ENCODE data around the gene NARF.
"Not testable (repeated sequence)": the region's sequence is repeated elsewhere in the genome, so short reads cannot be mapped to it uniquely, and the experiment has no call there.

The NARF gene

GRCh38 chr17:82412081-82412480, 46.5 kb upstream of the NARF start:
- not testable (repeated sequence) for H3K9me3 ChIP-seq (ENCODE audit: insufficient read depth, low read depth, low read length); H3K9ac ChIP-seq (ENCODE audit: low read length); H4K12ac ChIP-seq (ENCODE audit: low read depth, low read length); H3K79me2 ChIP-seq (ENCODE audit: control insufficient read depth, insufficient read depth, low read length, poor library complexity); H4K8ac ChIP-seq (ENCODE audit: low read depth, low read length); H3K27ac ChIP-seq (ENCODE audit: low read depth, low read length); H3K18ac ChIP-seq (ENCODE audit: low read length); H3K4me1 ChIP-seq (ENCODE audit: control insufficient read depth in 1 of 2, insufficient read depth in 2 of 2, low read length in 2 of 2); H2BK12ac ChIP-seq (ENCODE audit: low read length); H2AFZ ChIP-seq (ENCODE audit: insufficient read depth, low read length, poor library complexity); H3K36me3 ChIP-seq (ENCODE audit: control insufficient read depth in 1 of 2, insufficient read depth in 2 of 2, low read length in 2 of 2); H3K27me3 ChIP-seq (ENCODE audit: insufficient read depth, low read length); DNase-seq; H3K4me3 ChIP-seq (ENCODE audit: low read depth, low read length); H2BK5ac ChIP-seq (ENCODE audit: low read depth, low read length, poor library complexity); H3K23ac ChIP-seq (ENCODE audit: low read length); H3K4me2 ChIP-seq (ENCODE audit: low read length); H4K91ac ChIP-seq (ENCODE audit: low read depth, low read length); H3K14ac ChIP-seq (ENCODE audit: low read length); H2AK5ac ChIP-seq (ENCODE audit: low read length); H2BK120ac ChIP-seq (ENCODE audit: insufficient read depth, low read length, poor library complexity); H3K4ac ChIP-seq (ENCODE audit: low read depth, low read length); H3K79me1 ChIP-seq (ENCODE audit: low read length)
- WGBS (ENCODE audit: extremely low coverage, insufficient coverage, insufficient read length) = no CpG with 5 or more reads among the region's 16 CpGs

GRCh38 chr17:82412535-82413520, 45.7 kb upstream of the NARF start:
- no peak overlapping the region for H3K9ac ChIP-seq (ENCODE audit: low read length)
- H3K27ac ChIP-seq (ENCODE audit: low read depth, low read length) = no peak overlapping the region
- no peak overlapping the region for H4K12ac ChIP-seq (ENCODE audit: low read depth, low read length)
- H2BK120ac ChIP-seq (ENCODE audit: insufficient read depth, low read length, poor library complexity) = no peak overlapping the region
- H2AK5ac ChIP-seq (ENCODE audit: low read length) = no peak overlapping the region
- no peak overlapping the region for H3K23ac ChIP-seq (ENCODE audit: low read length)
- no peak overlapping the region for H2BK12ac ChIP-seq (ENCODE audit: low read length)
- H3K36me3 ChIP-seq (ENCODE audit: control insufficient read depth in 1 of 2, insufficient read depth in 2 of 2, low read length in 2 of 2) = no peaks in the 10 kb centered on the region
- no peaks in the 10 kb centered on the region for H3K79me1 ChIP-seq (ENCODE audit: low read length)
- no peak overlapping the region for H3K14ac ChIP-seq (ENCODE audit: low read length)
- H4K91ac ChIP-seq (ENCODE audit: low read depth, low read length) = no peak overlapping the region
- H3K79me2 ChIP-seq (ENCODE audit: control insufficient read depth, insufficient read depth, low read length, poor library complexity) = no peaks in the 10 kb centered on the region
- H3K18ac ChIP-seq (ENCODE audit: low read length) = no peak overlapping the region
- no peaks in the 10 kb centered on the region for H3K27me3 ChIP-seq (ENCODE audit: insufficient read depth, low read length)
- H3K9me3 ChIP-seq (ENCODE audit: insufficient read depth, low read depth, low read length) = peaks cover 2% of the 10 kb centered on the region
- H3K4me3 ChIP-seq (ENCODE audit: low read depth, low read length) = no peak overlapping the region
- no peak overlapping the region for H3K4me2 ChIP-seq (ENCODE audit: low read length)
- H4K8ac ChIP-seq (ENCODE audit: low read depth, low read length) = no peak overlapping the region
- H3K4ac ChIP-seq (ENCODE audit: low read depth, low read length) = no peak overlapping the region
- peaks cover 1 to 2% of the 10 kb centered on the region in 2 experiments for H3K4me1 ChIP-seq (ENCODE audit: control insufficient read depth in 1 of 2, insufficient read depth in 2 of 2, low read length in 2 of 2)
- no CpG with 5 or more reads among the region's 29 CpGs for WGBS (ENCODE audit: extremely low coverage, insufficient coverage, insufficient read length)
- no peak overlapping the region for H2BK5ac ChIP-seq (ENCODE audit: low read depth, low read length, poor library complexity)
- no peak for DNase-seq
- H2AFZ ChIP-seq (ENCODE audit: insufficient read depth, low read length, poor library complexity) = no peak overlapping the region

- Histone ChIP-seq H2BK120ac (ENCODE audit: insufficient read depth, low read length, poor library complexity) (no peak overlapping the region), H2AK5ac (ENCODE audit: low read length) (no peak overlapping the region), H4K91ac (ENCODE audit: low read depth, low read length) (no peak overlapping the region), H3K23ac (ENCODE audit: low read length) (no peak overlapping the region), H3K9me3 (ENCODE audit: insufficient read depth, low read depth, low read length) (peaks cover 2% of the 10 kb centered on the region), H3K79me1 (ENCODE audit: low read length) (peaks cover 6% of the 10 kb centered on the region), H3K9ac (ENCODE audit: low read length) (no peak overlapping the region), H4K12ac (ENCODE audit: low read depth, low read length) (no peak overlapping the region), H3K27ac (ENCODE audit: low read depth, low read length) (no peak overlapping the region), H4K8ac (ENCODE audit: low read depth, low read length) (no peak overlapping the region), H2BK12ac (ENCODE audit: low read length) (no peak overlapping the region), H3K4ac (ENCODE audit: low read depth, low read length) (no peak overlapping the region), H3K36me3 (ENCODE audit: control insufficient read depth in 1 of 2, insufficient read depth in 2 of 2, low read length in 2 of 2) (no peaks in the 10 kb centered on the region), H2AFZ (ENCODE audit: insufficient read depth, low read length, poor library complexity) (no peak overlapping the region), H3K18ac (ENCODE audit: low read length) (no peak overlapping the region), H3K27me3 (ENCODE audit: insufficient read depth, low read length) (no peaks in the 10 kb centered on the region), H3K79me2 (ENCODE audit: control insufficient read depth, insufficient read depth, low read length, poor library complexity) (peaks cover 3% of the 10 kb centered on the region), H3K4me3 (ENCODE audit: low read depth, low read length) (no peak overlapping the region), H2BK5ac (ENCODE audit: low read depth, low read length, poor library complexity) (no peak overlapping the region), H3K4me2 (ENCODE audit: low read length) (peak overlapping the region; percentile 23), H3K4me1 (ENCODE audit: control insufficient read depth in 1 of 2, insufficient read depth in 2 of 2, low read length in 2 of 2) (peaks cover 3 to 4% of the 10 kb centered on the region in 2 experiments), H3K14ac (ENCODE audit: low read length) (no peak overlapping the region)
- DNase-seq = peak; percentile 75 to 87
- WGBS (ENCODE audit: extremely low coverage, insufficient coverage, insufficient read length) = no CpG with 5 or more reads among the region's 38 CpGs
Observed at GRCh38 chr17:82414548-82415281, 43.8 kb upstream of the NARF start.

- Histone ChIP-seq H3K79me1 (ENCODE audit: low read length) (peaks cover 6% of the 10 kb centered on the region), H3K4me2 (ENCODE audit: low read length) (no peak overlapping the region), H2BK120ac (ENCODE audit: insufficient read depth, low read length, poor library complexity) (no peak overlapping the region), H3K4ac (ENCODE audit: low read depth, low read length) (no peak overlapping the region), H2AFZ (ENCODE audit: insufficient read depth, low read length, poor library complexity) (no peak overlapping the region), H3K14ac (ENCODE audit: low read length) (no peak overlapping the region), H2AK5ac (ENCODE audit: low read length) (no peak overlapping the region), H4K12ac (ENCODE audit: low read depth, low read length) (no peak overlapping the region), H4K91ac (ENCODE audit: low read depth, low read length) (no peak overlapping the region), H3K23ac (ENCODE audit: low read length) (no peak overlapping the region), H3K4me1 (ENCODE audit: control insufficient read depth in 1 of 2, insufficient read depth in 2 of 2, low read length in 2 of 2) (peaks cover 3 to 4% of the 10 kb centered on the region in 2 experiments), H2BK5ac (ENCODE audit: low read depth, low read length, poor library complexity) (no peak overlapping the region), H3K18ac (ENCODE audit: low read length) (no peak overlapping the region), H4K8ac (ENCODE audit: low read depth, low read length) (no peak overlapping the region), H3K36me3 (ENCODE audit: control insufficient read depth in 1 of 2, insufficient read depth in 2 of 2, low read length in 2 of 2) (peaks cover 0 to 3% of the 10 kb centered on the region in 2 experiments), H3K9me3 (ENCODE audit: insufficient read depth, low read depth, low read length) (peaks cover 2% of the 10 kb centered on the region), H3K27ac (ENCODE audit: low read depth, low read length) (no peak overlapping the region), H3K4me3 (ENCODE audit: low read depth, low read length) (no peak overlapping the region), H3K79me2 (ENCODE audit: control insufficient read depth, insufficient read depth, low read length, poor library complexity) (peaks cover 3% of the 10 kb centered on the region), H3K9ac (ENCODE audit: low read length) (no peak overlapping the region), H2BK12ac (ENCODE audit: low read length) (no peak overlapping the region), H3K27me3 (ENCODE audit: insufficient read depth, low read length) (no peaks in the 10 kb centered on the region)
- no CpG with 5 or more reads among the region's 26 CpGs for WGBS (ENCODE audit: extremely low coverage, insufficient coverage, insufficient read length)
- DNase-seq = no peak
Observed at GRCh38 chr17:82415336-82415735, 43.2 kb upstream of the NARF start.

Data from trophoblast cell (in vitro differentiated cells and primary cell).